B cell (primary cell): ENCODE results near the gene ADCY2. TPM values are rescaled to one million over a fixed set of nuclear protein-coding genes. Genes with fewer than 3 reads are reported as not detected.

ENCODE experiments used
- ATAC-seq: fragments of 200-7000 bp; cut with Tn5 transposase; one replicate; pipeline ENCODE4 v1.10.0; 2021; ENCODE audit warnings: low read depth, mild to moderate bottlenecking, moderate number of reproducible peaks, moderate library complexity
- CTCF ChIA-PET: fragments of 350-600 bp; sonication (Branson Sonifier 250); formaldehyde crosslinking; loops from one replicate; lab custom pipeline; 2021; ENCODE audit warnings: antibody characterized with exemption, inconsistent platforms; lab: Charles Lee
- POLR2A ChIA-PET: fragments of 350-600 bp; sonication (Branson Sonifier 250); formaldehyde crosslinking; loops from one replicate; lab custom pipeline; 2021; ENCODE audit warnings: antibody characterized with exemption; lab: Charles Lee
- DNase-seq: peaks from one replicate; pipeline ENCODE4 v3.0.0; 2013
- H2AFZ ChIP-seq: 2 replicates; pipeline ENCODE4 v1.6.1; 2012; ENCODE audit warnings: mild to moderate bottlenecking, low read depth, low read length; ENCODE audit not compliant: insufficient read depth, poor library complexity, severe bottlenecking
- H3K27ac ChIP-seq, 2 donors: 1 replicate in 1 of 2; 2 replicates in 1 of 2; pipeline ENCODE4 v1.5.1; 2012 to 2013; ENCODE audit warnings: low read length in 2 of 2, mild to moderate bottlenecking in 2 of 2, moderate library complexity in 1 of 2
- H3K27me3 ChIP-seq, 4 experiments: fragments of 200-600 bp in 1 of 4; sonication (generic) in 1 of 4; replicated peaks in 1 of 4; 1 replicate in 2 of 4; 2 replicates in 2 of 4; pipeline versions ENCODE4 v1.6.1 to v1.7.0; 2013 to 2016; ENCODE audit warnings: low read length in 3 of 4, mild to moderate bottlenecking in 2 of 4, mixed read lengths in 1 of 4, moderate library complexity in 1 of 4; ENCODE audit not compliant: insufficient read depth in 4 of 4, control insufficient read depth in 3 of 4; ENCODE audit errors: control extremely low read depth in 1 of 4
- H3K36me3 ChIP-seq, 2 experiments: replicated peaks in 1 of 2; 1 replicate in 1 of 2; 2 replicates in 1 of 2; pipeline versions ENCODE4 v1.6.1 to v1.7.1; 2013; ENCODE audit warnings: low read length in 1 of 2; ENCODE audit not compliant: insufficient read depth in 2 of 2, control insufficient read depth in 1 of 2; ENCODE audit errors: control extremely low read depth in 1 of 2, extremely low read depth in 1 of 2
- H3K4me1 ChIP-seq, 2 donors: fragments of 200-600 bp in 1 of 2; sonication (generic) in 1 of 2; 1 replicate in 1 of 2; 2 replicates in 1 of 2; pipeline versions ENCODE4 v1.5.1 to v1.6.1; 2013 to 2017; ENCODE audit warnings: low read length in 2 of 2; ENCODE audit not compliant: control insufficient read depth in 2 of 2, insufficient read depth in 2 of 2
- H3K4me2 ChIP-seq: replicated peaks from 2 replicates; pipeline ENCODE3; 2012; ENCODE audit warnings: mild to moderate bottlenecking, low read depth, low read length; ENCODE audit not compliant: poor library complexity, severe bottlenecking
- H3K4me3 ChIP-seq, 5 experiments: fragments of 200-600 bp in 1 of 5; sonication (generic) in 1 of 5; 1 replicate in 3 of 5; 2 replicates in 2 of 5; pipeline versions ENCODE4 v1.5.1 to v1.7.0; 2011 to 2016; ENCODE audit warnings: low read length in 4 of 5, mild to moderate bottlenecking in 4 of 5, low read depth in 2 of 5, control low read depth in 1 of 5, moderate library complexity in 1 of 5; ENCODE audit not compliant: insufficient read depth in 1 of 5; ENCODE audit errors: control extremely low read depth in 1 of 5, extremely low read depth in 1 of 5
- H3K79me2 ChIP-seq: fragments of 200-600 bp; sonication (generic); one replicate; pipeline ENCODE4 v1.6.0; 2016; ENCODE audit warnings: low read length; ENCODE audit not compliant: control insufficient read depth, insufficient read depth
- H3K9ac ChIP-seq: fragments of 200-600 bp; sonication (generic); 2 replicates; pipeline ENCODE4 v1.6.1; 2017; ENCODE audit warnings: mild to moderate bottlenecking, low read length, moderate library complexity
- H3K9me3 ChIP-seq, 3 donors: one replicate each; pipeline versions ENCODE4 v1.6.1 to v1.7.1; 2013; ENCODE audit warnings: low read length in 2 of 3; ENCODE audit not compliant: control insufficient read depth in 2 of 3, insufficient read depth in 1 of 3; ENCODE audit errors: control extremely low read depth in 1 of 3
- H4K20me1 ChIP-seq: 2 replicates; pipeline ENCODE4 v1.6.0; 2012; ENCODE audit warnings: mild to moderate bottlenecking, low read length; ENCODE audit not compliant: insufficient read depth, control insufficient read depth, poor library complexity, severe bottlenecking
- H3K27ac Mint-ChIP-seq: one replicate; pipeline ENCODE4 v1.8.0; 2021; ENCODE audit warnings: mixed read lengths
- H3K27me3 Mint-ChIP-seq: one replicate; pipeline ENCODE4 v1.8.0; 2021; ENCODE audit warnings: mixed read lengths
- H3K4me1 Mint-ChIP-seq: one replicate; pipeline ENCODE4 v1.8.0; 2021; ENCODE audit warnings: mixed read lengths
- H3K4me3 Mint-ChIP-seq: one replicate; pipeline ENCODE4 v1.8.0; 2021; ENCODE audit warnings: mixed read lengths
- H3K9me3 Mint-ChIP-seq: one replicate; pipeline ENCODE4 v1.8.0; 2022; ENCODE audit warnings: mixed read lengths; ENCODE audit not compliant: insufficient read depth
- CTCF ChIP-seq: fragments of 200-600 bp; IDR thresholded peaks from one replicate; pipeline ENCODE4 v1.8.0; 2022; ENCODE audit warnings: antibody characterized with exemption, mild to moderate bottlenecking
- EZH2 ChIP-seq: IDR thresholded peaks from 2 replicates; pipeline ENCODE4 v1.6.1; 2012; ENCODE audit warnings: borderline replicate concordance, low read depth, mild to moderate bottlenecking, moderate library complexity, low read length; ENCODE audit not compliant: insufficient read depth, poor library complexity, severe bottlenecking
- WGBS: methylation state at CpG from one replicate; pipeline ENCODE4 v1.1.5; 2013; ENCODE audit warnings: missing lambda C conversion rate; ENCODE audit not compliant: insufficient coverage; 5-methylcytosine and 5-hydroxymethylcytosine counted together
- intact Hi-C: fragments of 100-400 bp; cut with micrococcal nuclease; formaldehyde crosslinking; loops from one replicate; pipeline ENCODE4 v1.10.0; 2022
- polyA plus RNA-seq: library from polyadenylated mRNA; depleted of rRNA; stranded (reverse); fragments of >200 nt; gene quantifications from 2 replicates; pipeline ENCODE4 v1.2.3, GENCODE V29; 2012
- total RNA-seq, 2 donors: library from RNA; stranded (reverse); fragments of 120-200 nt in 1 of 2; gene quantifications; 1 replicate in 1 of 2; 2 replicates in 1 of 2; pipeline versions ENCODE4 v1.2.3 to v1.2.4, GENCODE V29; 2013 to 2022

Gene ADCY2
- total and polyA plus RNA-seq, 2 donors (not counting 1 experiment from before 2014, with no cell fraction given), result not detected

DNA sequence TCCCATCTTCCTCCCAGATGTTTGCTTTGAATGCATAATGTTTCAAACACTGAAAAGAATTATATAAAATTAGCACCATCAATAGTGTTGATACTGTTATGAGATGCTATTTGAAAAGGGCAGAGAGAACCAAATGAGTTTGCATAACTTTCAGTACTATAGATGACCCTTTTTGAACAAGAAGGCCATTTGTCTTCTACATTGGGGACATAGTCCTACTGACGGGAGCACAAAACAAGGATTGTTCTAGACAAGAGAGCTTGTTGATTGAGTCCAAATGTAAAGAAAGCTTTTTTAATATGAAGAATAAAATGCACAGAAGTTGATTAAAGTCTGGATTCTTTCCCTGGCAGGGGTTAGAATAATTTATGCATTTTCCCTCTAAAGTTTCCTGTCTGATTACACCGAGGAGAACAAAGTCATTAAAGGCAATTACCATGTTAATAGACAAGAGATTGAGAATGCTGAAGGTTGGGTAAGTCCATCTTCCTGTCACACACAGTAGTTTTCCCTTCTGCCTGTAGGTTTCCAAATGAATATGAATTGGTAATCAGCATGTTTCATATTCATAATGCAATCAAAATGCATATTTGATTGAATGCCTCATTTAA, 32.8 kb upstream of the ADCY2 start:
- no peak overlapping the region for H3K4me3 Mint-ChIP-seq
- no peak overlapping the region for H2AFZ ChIP-seq
- no peak overlapping the region for H3K27ac Mint-ChIP-seq
- no peaks in the 10 kb centered on the region for H4K20me1 ChIP-seq
- H3K36me3 ChIP-seq, result no peaks in the 10 kb centered on the region
- no peaks in the 10 kb centered on the region for H3K9me3 ChIP-seq
- POLR2A ChIA-PET, result no interaction called here
- CTCF ChIA-PET, result no interaction called here
- no peaks in the 10 kb centered on the region for H3K4me1 Mint-ChIP-seq
- WGBS, result 100% methylated on average over 1 of the region's 2 CpGs
- H3K79me2 ChIP-seq, result no peaks in the 10 kb centered on the region
- no peak overlapping the region for H3K4me3 ChIP-seq
- peaks cover 2% of the 10 kb centered on the region for H3K9me3 Mint-ChIP-seq
- H3K27me3 Mint-ChIP-seq, result no peaks in the 10 kb centered on the region
- intact Hi-C loops, result no loop called here
- H3K4me2 ChIP-seq, result no peak overlapping the region
- H3K9ac ChIP-seq, result no peak overlapping the region
- TF ChIP-seq EZH2 (no peak), CTCF (no peak)
- no peaks in the 10 kb centered on the region for H3K4me1 ChIP-seq
- DNase-seq (no peak), ATAC-seq (no peak)
- no peak overlapping the region for H3K27ac ChIP-seq
- no peaks in the 10 kb centered on the region for H3K27me3 ChIP-seq

GRCh38 chr5:7364226-7364875, 31.6 kb upstream of the ADCY2 start:
- ATAC-seq (no peak), DNase-seq (no peak)
- POLR2A ChIA-PET, result no interaction called here
- H3K4me3 ChIP-seq, result no peak overlapping the region
- Mint-ChIP-seq H3K27ac (no peak overlapping the region), H3K4me3 (no peak overlapping the region), H3K4me1 (no peaks in the 10 kb centered on the region), H3K27me3 (no peaks in the 10 kb centered on the region), H3K9me3 (peaks cover 2% of the 10 kb centered on the region)
- no peaks in the 10 kb centered on the region for H3K9me3 ChIP-seq
- no peak overlapping the region for H3K27ac ChIP-seq
- H2AFZ ChIP-seq, result no peak overlapping the region
- no peaks in the 10 kb centered on the region for H3K27me3 ChIP-seq
- CTCF ChIA-PET, result no interaction called here
- 100% methylated on average over 2 of the region's 3 CpGs for WGBS
- H3K79me2 ChIP-seq, result no peaks in the 10 kb centered on the region
- TF ChIP-seq EZH2 (no peak), CTCF (no peak)
- no peaks in the 10 kb centered on the region for H4K20me1 ChIP-seq
- no peak overlapping the region for H3K4me2 ChIP-seq
- H3K4me1 ChIP-seq, result no peaks in the 10 kb centered on the region
- intact Hi-C loops, result no loop called here
- H3K9ac ChIP-seq, result no peak overlapping the region
- H3K36me3 ChIP-seq, result no peaks in the 10 kb centered on the region
